DMS 273 treated with DMSO at 0.1 percent for 48 hours (cell line): ENCODE measurements around the gene NOM1.
"Not testable (repeated sequence)": the region's sequence is repeated elsewhere in the genome, so short reads cannot be mapped to it uniquely, and the experiment has no call there.

ENCODE experiments used
- DNase-seq: peaks from one replicate; lab custom pipeline; 2025; lab: John Stamatoyannopoulos, UW

NOM1 gene

DNA sequence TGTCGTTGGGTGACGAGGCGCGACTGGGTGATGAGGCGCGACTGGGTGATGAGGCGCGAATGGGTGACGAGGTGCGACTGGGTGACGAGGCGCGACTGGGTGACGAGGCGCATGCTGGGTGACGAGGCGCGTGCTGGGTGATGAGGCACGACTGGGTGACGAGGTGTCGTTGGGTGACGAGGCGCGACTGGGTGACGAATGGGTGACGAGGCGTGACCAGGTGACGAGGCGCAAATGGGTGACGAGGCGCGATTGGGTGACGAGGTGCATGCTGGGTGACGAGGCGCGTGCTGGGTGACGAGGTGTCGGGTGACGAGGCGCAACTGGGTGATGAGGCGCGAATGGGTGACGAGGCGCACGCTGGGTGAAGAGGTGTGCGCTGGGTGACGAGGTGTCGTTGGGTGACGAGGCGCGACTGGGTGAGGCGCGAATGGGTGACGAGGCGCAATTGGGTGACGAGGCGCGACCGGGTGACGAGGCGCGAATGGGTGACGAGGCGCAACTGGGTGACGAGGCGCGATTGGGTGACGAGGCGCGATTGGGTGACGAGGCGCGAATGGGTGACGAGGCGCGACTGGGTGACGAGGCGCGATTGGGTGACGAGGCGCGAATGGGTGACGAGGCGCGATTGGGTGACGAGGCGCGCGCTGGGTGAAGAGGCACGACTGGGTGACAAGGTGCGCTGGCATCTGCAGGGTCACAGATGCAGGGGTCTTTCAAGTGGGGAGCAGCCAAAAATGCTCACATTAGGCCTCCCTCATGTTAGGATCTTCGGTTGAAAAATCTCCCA lies 7.9 kb upstream of the NOM1 start:
- no peak for DNase-seq

DNA sequence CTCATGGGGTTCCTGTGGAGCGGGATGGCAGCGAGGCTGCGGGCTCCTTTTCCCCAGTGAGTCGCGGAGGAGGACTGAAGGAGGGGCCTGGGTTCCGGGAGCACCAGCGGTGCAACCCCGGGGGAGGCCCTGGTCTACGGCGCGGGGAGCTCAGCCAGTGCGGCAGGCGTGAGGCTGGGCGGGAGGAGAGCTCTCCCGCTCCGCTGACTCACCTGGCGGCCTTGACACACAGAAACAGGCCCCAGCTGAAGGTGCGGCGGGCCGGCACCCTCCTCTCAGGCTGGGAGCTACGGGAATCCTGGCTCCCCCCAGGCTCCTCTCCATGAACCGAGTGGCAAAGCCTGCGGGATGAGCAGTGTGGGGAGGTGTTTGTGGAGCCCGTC lies 6.8 kb upstream of the NOM1 start:
- no peak for DNase-seq

DNA sequence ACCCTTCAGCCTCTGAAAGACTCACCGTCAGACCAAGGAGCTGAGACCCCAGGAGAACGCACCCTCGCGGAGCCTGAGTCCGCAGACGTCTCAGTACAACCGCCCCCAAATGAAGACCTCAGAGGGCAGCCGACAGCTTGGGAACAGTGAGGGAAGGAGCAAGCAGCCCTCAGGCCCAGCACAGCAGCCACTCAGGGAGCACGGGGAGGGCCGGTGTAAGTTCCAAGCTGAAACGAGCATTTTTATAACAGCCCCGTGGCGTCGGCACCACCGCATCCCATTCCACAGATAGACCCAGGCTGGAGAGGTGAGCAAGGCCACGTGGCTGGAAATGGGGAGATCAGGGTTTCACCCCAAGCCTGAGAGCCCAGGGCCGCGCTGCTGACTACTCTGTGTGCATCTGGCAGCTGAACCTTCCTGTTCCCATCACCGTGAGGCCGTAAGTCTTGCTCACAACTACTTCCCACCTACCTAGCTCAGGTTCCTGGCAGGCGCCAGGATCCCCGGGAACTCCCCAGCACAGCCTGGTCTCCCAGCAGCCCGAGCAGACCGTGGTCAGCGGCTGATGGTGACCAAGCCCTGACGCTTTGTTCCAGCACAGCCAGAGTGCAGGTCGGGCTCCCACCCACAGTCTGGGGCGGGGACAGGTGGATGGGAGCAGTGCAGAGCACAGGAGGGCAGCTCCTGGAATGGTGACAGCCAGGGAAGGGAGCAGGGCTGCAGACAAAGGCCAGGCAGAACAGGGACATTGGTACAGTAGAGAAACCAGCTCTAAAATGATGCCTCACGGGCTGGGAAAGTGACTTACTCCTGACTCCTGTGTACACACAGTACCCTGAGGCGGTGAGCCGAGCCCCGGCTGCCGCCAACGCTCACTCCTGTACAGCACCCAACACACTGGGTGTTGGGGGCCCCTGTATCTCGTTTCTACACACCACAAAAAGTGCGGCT lies 6.1 kb upstream of the NOM1 start:
- DNase-seq = no peak

DNA sequence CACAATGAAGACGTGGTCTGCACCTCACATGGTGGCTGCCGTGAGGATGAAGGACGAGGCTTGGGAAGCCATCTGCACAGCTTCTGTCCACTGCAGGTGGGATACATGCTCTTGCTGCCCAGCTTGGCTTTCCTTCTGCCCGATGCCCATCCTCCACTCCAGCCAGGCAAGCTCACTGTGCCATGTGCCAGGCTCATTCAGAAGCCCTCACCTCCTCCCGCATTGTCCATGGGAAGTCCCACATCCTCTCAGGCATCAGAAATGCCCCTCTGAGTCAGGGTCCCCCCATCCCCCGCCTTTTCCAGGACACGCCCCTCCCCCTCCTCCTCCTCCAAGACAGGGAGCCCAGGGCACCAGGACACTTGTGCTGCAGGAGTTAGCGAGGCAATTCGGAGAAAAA lies 4.6 kb upstream of the NOM1 start:
- DNase-seq = no peak

DNA sequence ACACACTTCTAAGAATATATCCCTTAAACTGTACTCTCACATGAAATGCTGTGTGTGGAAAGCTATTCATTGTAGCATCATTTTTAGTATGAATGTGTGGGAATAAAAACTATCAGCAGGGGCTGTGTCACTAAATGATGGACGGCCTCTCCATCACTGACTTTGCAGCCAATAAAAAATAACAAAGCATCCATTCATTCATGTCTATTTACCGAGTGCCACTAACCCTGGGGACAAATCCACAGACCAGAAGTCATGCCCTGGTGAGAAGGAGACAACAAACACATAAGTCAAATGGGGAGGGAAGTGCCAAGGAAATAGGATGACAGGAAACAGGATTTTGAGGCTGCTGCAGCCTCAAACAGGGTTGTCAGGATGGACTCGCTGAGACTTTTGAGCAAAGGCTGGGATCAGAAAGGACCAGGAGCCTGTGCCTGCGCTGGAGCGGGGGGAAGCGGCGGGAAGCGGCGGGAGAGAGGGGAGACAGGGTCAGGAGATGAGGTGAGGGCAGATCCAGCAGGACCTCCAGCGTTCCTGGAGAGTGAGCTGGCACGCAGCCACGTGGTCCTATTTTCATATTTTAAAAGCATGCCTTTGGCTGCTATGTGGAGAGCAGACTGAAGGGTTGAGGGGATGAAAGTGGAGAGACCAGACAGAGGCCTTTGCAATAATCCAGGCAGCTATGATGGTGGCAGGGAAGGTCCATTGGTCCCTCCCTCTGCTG lies 2.2 kb upstream of the NOM1 start:
- no peak for DNase-seq

DNA sequence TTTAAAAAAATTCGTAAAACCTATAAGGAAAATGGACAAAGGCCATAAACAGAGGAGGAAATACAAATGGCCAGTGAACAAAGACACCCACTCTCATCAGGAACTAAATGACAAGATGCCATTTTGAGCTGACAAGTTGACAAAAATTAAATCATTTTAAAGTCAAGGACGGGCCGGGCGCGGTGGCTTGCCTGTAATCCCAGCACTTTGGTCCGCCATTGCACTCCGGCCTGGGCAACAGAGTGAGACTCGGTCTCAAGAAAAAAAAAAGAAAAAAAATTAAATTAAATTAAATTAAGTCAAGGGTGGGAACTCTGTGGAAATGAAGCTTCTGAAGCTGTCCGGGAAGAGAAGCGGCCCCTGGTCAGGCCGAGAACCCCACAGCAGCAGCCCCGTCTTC lies 1.2 kb upstream of the NOM1 start:
- no peak for DNase-seq

DNA sequence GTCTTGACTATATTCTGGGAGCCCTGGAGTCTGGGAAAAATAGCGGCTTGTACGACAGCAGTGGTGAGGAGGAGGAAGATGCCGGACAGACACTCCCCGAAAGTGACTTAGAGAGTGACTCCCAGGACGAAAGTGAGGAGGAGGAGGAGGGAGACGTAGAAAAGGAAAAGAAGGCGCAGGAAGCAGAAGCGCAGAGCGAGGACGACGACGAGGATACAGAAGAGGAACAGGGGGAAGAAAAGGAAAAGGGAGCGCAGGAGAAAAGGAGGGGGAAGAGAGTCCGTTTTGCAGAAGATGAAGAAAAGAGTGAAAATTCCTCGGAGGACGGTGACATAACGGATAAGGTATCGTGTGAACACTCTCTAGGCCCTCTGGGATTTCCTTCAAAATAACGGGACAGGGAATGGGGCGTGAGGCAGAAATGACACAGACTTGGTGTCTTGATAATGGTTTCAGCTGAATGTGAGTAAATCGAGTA lies 908 bp downstream of the NOM1 start:
- DNase-seq = no peak

DNA sequence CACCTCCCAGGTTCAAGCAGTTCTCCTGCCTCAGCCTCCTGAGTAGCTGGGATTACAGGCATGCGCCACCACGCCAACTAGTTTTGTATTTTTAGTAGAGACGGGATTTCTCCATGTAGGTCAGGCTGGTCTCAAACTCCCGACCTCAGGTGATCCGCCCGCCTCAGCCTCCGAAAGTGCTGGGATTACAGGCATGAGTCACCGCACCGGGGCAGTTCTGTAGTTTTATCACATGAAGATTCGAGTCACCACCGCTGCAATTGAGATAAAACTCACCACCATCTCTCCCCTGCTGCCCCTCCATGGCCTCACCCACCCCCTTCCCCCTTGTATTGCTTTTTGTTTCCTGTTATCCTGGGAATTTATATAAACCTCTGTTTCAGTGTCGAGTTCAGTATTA lies 3.7 kb downstream of the NOM1 start:
- DNase-seq = not testable (repeated sequence)

DNA sequence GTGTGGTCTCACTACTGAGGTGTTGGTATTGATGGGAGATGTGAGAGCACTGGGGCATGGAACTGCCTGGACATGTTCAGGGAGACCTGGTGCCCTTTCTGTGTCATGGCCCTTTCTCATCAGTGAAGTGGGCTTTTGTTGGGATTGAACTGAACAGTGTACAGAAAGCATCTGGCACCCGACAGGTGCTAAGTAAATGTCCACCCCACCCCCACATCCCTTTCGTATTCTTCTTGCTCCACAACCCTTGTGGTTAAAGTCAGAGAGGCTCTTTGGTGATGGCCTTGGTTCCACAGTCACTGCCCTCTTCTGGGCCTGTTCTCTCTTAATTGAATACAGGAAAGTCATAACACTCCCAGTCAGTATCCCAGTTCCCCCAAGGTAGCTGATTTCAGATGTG lies 5.4 kb downstream of the NOM1 start:
- DNase-seq = no peak

DNA sequence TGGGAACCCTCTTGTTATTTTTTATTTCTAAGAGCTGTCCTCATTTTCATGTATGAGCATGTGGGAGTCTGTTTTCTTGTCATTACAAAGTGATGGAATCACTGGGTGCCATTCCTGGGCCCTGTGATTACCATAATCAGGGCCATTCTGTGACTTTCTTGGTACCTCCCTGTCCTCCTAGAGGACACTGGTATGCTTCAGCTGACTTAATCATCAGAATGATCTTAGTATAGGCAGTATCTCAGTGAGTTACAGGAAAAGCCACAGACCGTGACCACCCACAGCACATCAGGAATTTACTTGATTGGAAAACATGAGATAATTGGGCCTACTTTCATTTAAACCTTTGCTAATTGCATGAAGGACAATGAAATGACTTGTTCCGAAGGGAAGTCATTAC lies 7.2 kb downstream of the NOM1 start:
- DNase-seq = no peak

DNA sequence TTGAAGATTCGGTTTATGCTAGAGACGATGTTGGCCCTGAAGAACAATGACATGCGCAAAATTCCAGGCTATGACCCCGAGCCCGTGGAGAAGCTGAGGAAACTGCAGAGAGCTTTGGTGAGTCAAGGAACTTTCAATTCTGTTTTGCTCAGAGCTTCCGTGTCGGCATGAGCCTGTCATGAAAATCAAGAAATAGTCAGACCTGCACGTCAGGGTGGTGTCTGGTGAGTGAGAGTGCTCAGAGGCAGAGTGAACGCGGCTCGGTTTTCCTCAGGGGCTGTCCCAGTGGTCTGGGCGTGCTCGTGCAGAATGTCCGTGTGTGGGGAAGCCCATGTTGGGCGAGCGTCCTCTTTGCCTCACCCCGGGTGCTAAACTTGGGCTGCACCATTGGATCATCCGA lies 12.6 kb downstream of the NOM1 start:
- no peak for DNase-seq

DNA sequence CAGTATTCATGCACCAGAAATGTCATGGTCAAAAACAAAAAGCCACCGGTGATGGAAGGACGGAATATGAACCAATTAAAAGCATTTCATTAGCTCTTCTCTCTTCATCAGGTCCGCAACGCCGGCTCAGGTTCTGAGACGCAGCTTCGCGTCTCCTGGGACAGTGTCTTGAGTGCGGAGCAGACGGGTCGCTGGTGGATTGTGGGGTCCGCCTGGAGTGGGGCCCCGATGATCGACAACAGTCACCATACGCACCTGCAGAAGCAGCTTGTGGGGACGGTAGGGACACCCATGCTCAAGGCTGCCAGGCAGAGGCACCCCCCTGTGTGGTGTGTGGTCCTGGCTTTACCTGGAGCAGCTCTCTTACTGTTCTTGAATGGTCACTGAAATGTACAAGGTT lies 13.4 kb downstream of the NOM1 start:
- no peak for DNase-seq

DNA sequence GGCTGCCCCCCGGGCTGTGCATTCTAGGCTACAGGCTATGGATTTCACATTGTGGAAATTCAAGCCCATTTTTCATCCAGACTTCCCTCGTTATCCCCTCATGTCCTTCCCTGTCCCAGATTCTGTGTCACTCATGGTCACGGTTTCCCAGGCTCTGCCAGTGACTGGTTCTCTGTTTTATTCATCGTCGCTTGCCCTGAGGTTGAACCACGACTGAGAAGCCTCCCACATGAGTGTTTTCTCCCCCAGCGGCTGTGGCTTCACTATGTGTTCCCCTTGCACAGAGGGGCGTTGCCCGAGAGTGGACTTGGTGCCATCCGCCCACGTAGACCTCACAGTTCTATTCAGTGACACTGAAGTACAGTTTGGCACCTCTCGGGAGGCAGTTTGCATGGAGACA lies 14.0 kb downstream of the NOM1 start:
- no peak for DNase-seq

DNA sequence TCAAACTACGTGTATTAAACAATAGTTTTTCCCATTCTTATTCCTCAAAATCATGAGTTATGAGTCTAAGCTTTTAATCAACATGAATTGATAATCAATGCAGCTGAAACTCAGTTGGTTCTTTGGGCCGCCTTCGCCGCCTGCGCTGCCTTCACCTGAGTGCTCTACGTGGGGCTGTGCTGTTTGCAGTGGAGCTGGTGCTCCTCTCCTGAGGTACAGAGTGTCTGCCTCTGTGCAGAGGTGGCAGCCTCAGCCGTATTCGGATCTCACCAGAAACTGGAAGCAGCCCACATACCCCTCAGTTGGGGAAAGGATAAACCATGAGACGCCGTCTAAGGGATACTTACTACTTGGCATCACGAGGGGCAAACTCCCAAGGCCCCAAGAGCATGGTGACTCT lies 15.5 kb downstream of the NOM1 start:
- DNase-seq = no peak

DNA sequence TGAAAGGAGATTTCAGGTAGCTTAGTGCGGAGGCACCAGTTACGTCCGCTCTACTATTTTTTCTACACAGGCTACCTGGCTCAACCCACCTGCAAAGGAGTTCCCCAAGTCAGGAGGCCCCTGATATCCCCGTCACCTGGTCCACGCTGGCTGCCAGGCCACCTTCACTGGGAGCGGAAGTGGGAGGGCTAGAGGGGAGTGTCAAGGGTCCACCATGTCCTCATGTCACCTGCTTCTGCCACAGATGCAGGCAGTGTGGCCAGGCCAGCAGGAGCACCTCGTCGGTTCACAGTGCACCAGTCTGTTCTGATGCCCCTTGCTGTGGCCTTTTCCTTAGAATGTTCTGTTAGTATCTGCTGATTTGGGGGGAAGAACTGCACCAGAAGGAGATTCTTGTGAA lies 16.9 kb downstream of the NOM1 start:
- no peak for DNase-seq

DNA sequence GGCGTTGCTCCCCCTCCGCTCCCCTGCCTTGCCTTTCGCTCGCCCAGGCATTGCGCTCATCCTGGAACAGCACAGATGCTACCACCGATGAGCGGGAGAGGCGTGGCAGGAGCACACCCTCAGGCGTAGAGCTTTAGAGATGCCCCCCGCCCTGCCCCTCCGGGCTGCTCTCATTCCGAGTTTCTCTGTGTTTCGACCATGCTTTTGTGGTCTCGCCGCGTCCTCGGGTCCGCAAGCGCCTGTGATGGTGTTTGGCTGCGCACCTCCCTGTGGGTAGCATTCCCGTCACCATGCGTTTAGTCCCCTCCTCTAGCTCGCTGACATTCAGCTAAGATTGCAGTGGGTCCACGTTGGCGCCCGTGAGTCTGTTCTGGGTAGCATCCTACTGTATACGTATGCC lies 18.7 kb downstream of the NOM1 start:
- no peak for DNase-seq

DNA sequence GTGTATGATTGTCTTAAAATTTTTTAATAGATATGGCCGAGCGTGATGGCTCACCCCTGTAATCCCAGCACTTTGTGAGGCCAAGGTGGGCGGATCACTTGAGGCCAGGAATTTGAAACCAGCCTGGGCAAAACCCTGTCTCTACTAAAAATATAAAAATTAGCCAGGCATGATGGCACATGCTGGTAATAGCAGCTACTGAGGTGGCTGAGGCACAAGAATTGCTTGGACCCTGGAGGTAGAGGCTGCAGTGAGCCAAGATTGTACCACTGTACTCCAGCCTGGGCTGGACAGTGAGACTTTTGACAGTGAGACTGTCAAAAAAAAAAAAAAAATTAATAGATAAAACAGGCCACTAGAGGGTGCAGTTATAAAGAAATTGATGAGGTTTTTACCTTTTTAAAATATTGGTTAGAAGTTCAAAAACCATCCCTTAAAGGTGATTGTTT lies 20.5 kb downstream of the NOM1 start:
- no peak for DNase-seq

DNA sequence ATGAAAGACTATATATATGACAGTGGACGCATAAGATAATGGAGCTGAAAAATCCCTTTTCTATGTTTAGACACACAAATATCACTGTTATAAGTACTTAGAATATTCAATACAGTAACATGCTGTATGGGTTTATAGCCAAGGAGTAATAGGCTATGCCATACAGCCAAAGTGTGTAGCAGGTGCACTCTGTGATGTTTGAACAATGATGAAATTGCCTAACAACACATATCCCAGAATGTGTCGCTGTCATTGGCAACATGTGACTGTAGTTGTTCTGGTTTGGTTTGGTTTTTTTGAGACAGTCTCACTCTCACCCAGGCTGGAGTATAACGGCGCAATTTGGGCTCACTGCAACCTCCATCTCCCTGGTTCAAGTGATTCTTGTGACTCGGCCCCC lies 26.1 kb downstream of the NOM1 start:
- DNase-seq = no peak

DNA sequence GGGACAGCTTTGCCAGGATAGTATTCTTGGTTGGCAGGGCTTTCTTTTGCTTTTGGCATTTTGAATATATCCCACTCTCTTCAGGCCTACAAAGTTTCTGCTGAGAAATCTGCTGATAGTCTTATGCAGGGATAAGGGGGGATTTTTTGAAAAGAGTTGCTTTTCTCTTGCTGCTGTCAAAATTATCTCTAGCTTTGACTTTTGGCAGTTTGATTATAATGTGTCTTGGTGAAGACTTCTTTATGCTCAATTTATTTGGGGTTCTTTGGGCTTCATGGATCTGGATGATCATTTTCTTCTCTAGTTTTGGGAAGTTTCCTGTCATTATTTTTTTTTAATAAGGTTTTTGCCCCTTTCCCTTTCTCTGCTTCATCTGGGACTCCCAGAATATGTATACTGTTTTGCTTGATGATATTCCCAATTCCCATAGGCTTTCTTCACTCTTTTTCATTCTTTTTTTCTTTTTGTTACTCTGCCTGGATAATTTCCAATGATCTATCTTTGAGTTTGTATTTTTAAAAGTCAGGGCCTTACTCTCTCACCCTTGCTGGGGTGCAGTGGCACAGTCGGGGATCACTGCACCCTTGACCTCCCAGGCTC lies 29.6 kb downstream of the NOM1 start:
- DNase-seq = no peak

DNA sequence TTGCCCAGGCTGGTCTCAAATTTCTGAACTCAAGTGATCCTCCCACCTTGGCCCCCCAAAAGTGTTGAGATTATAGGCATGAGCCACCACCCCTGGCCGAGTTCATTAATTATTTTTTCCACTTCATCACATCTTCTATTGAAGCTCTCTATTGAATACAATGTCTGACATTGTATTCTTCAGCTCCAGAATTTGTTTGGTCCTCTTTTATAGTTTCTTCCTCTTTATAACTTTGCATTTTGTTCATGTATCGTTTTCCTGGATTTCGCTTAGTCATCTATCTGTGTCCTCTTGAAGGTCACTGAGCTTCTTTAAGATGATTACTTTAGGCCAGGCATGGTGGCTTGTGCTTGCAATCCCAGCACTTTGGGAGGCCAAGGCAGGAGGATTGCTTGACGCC lies 30.2 kb downstream of the NOM1 start:
- no peak for DNase-seq

DNA sequence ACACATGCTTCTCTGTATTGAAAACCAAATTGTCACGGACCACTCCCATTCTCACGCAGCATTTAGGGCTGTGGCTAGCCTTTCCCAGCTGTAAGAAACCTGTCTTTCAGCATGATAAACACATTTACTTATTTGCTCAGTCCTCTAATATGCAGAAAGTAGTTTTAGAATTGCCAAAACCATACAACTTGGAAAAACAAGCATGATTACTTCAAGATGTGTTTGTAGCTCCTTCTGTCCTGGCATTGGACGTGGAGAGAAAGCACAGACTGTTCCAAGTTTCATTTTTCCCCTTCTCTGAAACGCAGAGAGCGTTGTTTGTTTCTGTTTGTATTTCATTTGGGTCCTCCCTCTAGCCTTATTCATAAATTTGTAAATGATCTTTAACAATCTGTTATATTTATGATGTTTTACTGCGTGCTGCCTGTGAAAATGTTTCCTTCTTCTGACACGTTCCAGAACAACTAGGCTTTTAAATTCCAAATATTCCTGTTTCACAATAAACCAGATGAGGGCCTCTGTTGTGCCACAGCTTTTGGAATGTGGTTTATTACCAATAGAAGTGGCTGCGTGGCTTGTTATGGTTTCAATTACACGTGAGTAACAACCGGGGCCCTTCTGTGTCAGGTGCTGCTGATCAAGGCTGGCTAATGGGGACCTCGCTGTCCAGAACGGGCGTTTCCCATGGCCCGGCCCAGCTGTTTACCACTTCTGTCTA lies 34.8 kb downstream of the NOM1 start:
- DNase-seq = peak; percentile 32
